Nucleus accumbens (tissue), 56 donors: ENCODE measurements around the gene IL9R.
"Not testable (repeated sequence)": the region's sequence is repeated elsewhere in the genome, so short reads cannot be mapped to it uniquely, and the experiment has no call there.

Experiments used
- DNase-seq, 56 donors: peaks; one replicate each; lab custom pipeline; 2025; lab: John Stamatoyannopoulos, UW

Gene IL9R

GRCh38 chrX:155998116-155998515, 620 bp downstream of the IL9R start:
- DNase-seq: no peak

GRCh38 chrX:155998761-155999510, 1.4 kb downstream of the IL9R start:
- DNase-seq: no peak

GRCh38 chrX:155999751-156000150, 2.3 kb downstream of the IL9R start:
- not testable (repeated sequence) for DNase-seq

- no peak for DNase-seq
Observed at GRCh38 chrX:156000361-156000926, 2.9 kb downstream of the IL9R start.

GRCh38 chrX:156001001-156001666, 3.6 kb downstream of the IL9R start:
- no peak for DNase-seq

GRCh38 chrX:156001667-156002021, 4.1 kb downstream of the IL9R start:
- no peak for DNase-seq

GRCh38 chrX:156002507-156002906, 5.0 kb downstream of the IL9R start:
- DNase-seq: no peak

- no peak for DNase-seq
Observed at GRCh38 chrX:156003486-156004185, 6.1 kb downstream of the IL9R start.

GRCh38 chrX:156004256-156004655, 6.8 kb downstream of the IL9R start:
- no peak for DNase-seq

GRCh38 chrX:156004740-156005139, 7.2 kb downstream of the IL9R start:
- no peak for DNase-seq

GRCh38 chrX:156005144-156005543, 7.6 kb downstream of the IL9R start:
- no peak for DNase-seq

- DNase-seq: not testable (repeated sequence)
Observed at GRCh38 chrX:156006468-156006867, 9.0 kb downstream of the IL9R start.

- not testable (repeated sequence) for DNase-seq
Observed at GRCh38 chrX:156008379-156008778, 10.9 kb downstream of the IL9R start.

- no peak for DNase-seq
Observed at GRCh38 chrX:156008915-156009314, 11.4 kb downstream of the IL9R start.

- not testable (repeated sequence) for DNase-seq
Observed at GRCh38 chrX:156009691-156010090, 12.2 kb downstream of the IL9R start.

GRCh38 chrX:156013286-156013953, 15.9 kb downstream of the IL9R start:
- not testable (repeated sequence) for DNase-seq

GRCh38 chrX:156019846-156020245, 22.4 kb downstream of the IL9R start:
- not testable (repeated sequence) for DNase-seq

GRCh38 chrX:156023002-156023401, 25.5 kb downstream of the IL9R start:
- DNase-seq: not testable (repeated sequence)

GRCh38 chrX:156024949-156025492, 27.5 kb downstream of the IL9R start:
- not testable (repeated sequence) for DNase-seq

GRCh38 chrX:156028653-156029237, 31.2 kb downstream of the IL9R start:
- DNase-seq: not testable (repeated sequence)
